ENCODE results near the gene SRRM4.

Gene SRRM4

DNA sequence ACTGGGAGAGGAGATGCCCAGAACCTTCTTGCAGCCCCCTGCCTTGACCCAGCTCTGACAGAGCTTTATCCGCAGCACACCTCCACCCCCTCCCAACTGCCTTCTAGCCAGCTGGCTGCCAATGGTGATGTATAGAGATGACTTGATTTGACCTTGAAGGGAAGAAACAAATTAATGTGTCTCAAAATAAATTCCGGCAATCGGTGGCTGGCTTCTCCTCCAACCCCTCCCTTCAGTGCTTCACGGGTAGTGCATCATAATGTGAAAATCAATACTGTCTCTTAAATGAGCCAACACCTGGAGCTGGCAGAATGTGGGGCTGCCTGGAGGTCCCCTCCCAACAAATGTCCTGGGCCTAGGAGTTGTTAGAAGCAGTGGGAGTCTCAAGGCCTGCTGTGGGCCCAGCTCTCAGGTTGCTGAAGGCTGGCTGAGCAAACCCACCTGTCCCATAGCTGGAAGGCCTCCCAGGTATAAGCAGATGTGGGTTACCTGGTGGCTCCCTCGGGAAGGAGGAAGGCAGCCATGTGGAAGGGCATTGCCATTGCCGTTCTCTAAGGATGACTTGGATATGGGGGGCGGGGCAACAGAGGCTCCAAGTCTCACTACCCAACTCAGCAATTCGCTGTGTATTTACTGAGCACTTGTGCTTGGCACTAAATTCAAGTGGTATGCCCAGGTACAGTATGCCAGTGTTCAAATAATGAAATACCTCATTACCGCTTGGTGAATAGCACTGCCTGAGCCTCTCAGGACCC, 220.6 kb downstream of the SRRM4 start:
- TF ChIP-seq, protein P1, sequence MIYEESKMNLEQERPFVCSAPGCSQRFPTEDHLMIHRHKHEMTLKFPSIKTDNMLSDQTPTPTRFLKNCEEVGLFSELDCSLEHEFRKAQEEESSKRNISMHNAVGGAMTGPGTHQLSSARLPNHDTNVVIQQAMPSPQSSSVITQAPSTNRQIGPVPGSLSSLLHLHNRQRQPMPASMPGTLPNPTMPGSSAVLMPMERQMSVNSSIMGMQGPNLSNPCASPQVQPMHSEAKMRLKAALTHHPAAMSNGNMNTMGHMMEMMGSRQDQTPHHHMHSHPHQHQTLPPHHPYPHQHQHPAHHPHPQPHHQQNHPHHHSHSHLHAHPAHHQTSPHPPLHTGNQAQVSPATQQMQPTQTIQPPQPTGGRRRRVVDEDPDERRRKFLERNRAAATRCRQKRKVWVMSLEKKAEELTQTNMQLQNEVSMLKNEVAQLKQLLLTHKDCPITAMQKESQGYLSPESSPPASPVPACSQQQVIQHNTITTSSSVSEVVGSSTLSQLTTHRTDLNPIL (CRISPR knock-in tag; IDR thresholded peaks at IDR 0.05; ENCODE audit: low read depth): no peak
- TF ChIP-seq, protein P2, sequence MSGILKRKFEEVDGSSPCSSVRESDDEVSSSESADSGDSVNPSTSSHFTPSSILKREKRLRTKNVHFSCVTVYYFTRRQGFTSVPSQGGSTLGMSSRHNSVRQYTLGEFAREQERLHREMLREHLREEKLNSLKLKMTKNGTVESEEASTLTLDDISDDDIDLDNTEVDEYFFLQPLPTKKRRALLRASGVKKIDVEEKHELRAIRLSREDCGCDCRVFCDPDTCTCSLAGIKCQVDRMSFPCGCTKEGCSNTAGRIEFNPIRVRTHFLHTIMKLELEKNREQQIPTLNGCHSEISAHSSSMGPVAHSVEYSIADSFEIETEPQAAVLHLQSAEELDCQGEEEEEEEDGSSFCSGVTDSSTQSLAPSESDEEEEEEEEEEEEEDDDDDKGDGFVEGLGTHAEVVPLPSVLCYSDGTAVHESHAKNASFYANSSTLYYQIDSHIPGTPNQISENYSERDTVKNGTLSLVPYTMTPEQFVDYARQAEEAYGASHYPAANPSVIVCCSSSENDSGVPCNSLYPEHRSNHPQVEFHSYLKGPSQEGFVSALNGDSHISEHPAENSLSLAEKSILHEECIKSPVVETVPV (CRISPR knock-in tag; IDR thresholded peaks at IDR 0.05): no peak
- TF ChIP-seq, protein P3, sequence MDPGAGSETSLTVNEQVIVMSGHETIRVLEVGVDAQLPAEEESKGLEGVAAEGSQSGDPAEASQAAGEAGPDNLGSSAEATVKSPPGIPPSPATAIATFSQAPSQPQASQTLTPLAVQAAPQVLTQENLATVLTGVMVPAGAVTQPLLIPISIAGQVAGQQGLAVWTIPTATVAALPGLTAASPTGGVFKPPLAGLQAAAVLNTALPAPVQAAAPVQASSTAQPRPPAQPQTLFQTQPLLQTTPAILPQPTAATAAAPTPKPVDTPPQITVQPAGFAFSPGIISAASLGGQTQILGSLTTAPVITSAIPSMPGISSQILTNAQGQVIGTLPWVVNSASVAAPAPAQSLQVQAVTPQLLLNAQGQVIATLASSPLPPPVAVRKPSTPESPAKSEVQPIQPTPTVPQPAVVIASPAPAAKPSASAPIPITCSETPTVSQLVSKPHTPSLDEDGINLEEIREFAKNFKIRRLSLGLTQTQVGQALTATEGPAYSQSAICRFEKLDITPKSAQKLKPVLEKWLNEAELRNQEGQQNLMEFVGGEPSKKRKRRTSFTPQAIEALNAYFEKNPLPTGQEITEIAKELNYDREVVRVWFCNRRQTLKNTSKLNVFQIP (CRISPR knock-in tag; IDR thresholded peaks at IDR 0.05; ENCODE audit: borderline replicate concordance, low read depth): no peak
- TF ChIP-seq TCF4 (CRISPR knock-in tag; IDR thresholded peaks at IDR 0.05; ENCODE audit: borderline replicate concordance): no peak
- TF ChIP-seq ZNF8 (CRISPR knock-in tag; IDR thresholded peaks at IDR 0.05): no peak
- TF ChIP-seq, protein P4, sequence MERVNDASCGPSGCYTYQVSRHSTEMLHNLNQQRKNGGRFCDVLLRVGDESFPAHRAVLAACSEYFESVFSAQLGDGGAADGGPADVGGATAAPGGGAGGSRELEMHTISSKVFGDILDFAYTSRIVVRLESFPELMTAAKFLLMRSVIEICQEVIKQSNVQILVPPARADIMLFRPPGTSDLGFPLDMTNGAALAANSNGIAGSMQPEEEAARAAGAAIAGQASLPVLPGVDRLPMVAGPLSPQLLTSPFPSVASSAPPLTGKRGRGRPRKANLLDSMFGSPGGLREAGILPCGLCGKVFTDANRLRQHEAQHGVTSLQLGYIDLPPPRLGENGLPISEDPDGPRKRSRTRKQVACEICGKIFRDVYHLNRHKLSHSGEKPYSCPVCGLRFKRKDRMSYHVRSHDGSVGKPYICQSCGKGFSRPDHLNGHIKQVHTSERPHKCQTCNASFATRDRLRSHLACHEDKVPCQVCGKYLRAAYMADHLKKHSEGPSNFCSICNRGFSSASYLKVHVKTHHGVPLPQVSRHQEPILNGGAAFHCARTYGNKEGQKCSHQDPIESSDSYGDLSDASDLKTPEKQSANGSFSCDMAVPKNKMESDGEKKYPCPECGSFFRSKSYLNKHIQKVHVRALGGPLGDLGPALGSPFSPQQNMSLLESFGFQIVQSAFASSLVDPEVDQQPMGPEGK (CRISPR knock-in tag; IDR thresholded peaks at IDR 0.05; ENCODE audit: borderline replicate concordance): no peak
- TF ChIP-seq GLIS3 (CRISPR knock-in tag; IDR thresholded peaks at IDR 0.05): no peak
- TF ChIP-seq ZFP30 (CRISPR knock-in tag; IDR thresholded peaks at IDR 0.05): no peak
- no peak for TF ChIP-seq OSR1 (CRISPR knock-in tag; IDR thresholded peaks at IDR 0.05)
- no peak for TF ChIP-seq PPARA (CRISPR knock-in tag; IDR thresholded peaks at IDR 0.05; ENCODE audit: borderline replicate concordance)
- TF ChIP-seq ESRRG (CRISPR knock-in tag; IDR thresholded peaks at IDR 0.05): no peak
- TF ChIP-seq TOX (CRISPR knock-in tag; IDR thresholded peaks at IDR 0.05; ENCODE audit: borderline replicate concordance): no peak
- no peak for TF ChIP-seq ZNF565 (CRISPR knock-in tag; conservative IDR thresholded peaks at IDR 0.05; ENCODE audit: low read depth)
- TF ChIP-seq, protein P5, sequence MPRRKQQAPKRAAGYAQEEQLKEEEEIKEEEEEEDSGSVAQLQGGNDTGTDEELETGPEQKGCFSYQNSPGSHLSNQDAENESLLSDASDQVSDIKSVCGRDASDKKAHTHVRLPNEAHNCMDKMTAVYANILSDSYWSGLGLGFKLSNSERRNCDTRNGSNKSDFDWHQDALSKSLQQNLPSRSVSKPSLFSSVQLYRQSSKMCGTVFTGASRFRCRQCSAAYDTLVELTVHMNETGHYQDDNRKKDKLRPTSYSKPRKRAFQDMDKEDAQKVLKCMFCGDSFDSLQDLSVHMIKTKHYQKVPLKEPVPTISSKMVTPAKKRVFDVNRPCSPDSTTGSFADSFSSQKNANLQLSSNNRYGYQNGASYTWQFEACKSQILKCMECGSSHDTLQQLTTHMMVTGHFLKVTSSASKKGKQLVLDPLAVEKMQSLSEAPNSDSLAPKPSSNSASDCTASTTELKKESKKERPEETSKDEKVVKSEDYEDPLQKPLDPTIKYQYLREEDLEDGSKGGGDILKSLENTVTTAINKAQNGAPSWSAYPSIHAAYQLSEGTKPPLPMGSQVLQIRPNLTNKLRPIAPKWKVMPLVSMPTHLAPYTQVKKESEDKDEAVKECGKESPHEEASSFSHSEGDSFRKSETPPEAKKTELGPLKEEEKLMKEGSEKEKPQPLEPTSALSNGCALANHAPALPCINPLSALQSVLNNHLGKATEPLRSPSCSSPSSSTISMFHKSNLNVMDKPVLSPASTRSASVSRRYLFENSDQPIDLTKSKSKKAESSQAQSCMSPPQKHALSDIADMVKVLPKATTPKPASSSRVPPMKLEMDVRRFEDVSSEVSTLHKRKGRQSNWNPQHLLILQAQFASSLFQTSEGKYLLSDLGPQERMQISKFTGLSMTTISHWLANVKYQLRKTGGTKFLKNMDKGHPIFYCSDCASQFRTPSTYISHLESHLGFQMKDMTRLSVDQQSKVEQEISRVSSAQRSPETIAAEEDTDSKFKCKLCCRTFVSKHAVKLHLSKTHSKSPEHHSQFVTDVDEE (CRISPR knock-in tag; IDR thresholded peaks at IDR 0.05): no peak
- TF ChIP-seq ISL1 (CRISPR knock-in tag; IDR thresholded peaks at IDR 0.05): no peak
- no peak for TF ChIP-seq SNAI2 (CRISPR knock-in tag; IDR thresholded peaks at IDR 0.05)
- ATAC-seq: no peak

DNA sequence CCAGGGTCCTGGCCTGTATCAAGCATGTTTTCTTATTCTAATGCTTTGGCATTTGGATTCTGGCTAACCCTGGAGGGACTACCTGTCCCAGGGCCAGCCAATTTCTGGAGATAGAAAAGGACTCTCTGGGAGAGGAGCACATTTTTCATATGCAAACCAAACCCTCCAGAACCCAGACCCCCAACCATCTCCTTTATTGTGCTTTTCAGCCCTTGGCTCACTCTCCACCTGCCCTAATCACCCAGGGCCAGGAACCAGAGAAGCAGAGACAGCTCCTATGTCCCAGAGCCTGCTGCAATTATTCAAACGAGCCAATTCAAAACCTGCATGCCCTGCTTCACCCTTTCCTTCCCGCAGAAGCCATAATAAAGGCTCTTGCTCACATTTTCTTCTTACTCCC, 221.2 kb downstream of the SRRM4 start:
- ATAC-seq: no peak
- TF ChIP-seq TOX (CRISPR knock-in tag; IDR thresholded peaks at IDR 0.05; ENCODE audit: borderline replicate concordance): no peak

DNA sequence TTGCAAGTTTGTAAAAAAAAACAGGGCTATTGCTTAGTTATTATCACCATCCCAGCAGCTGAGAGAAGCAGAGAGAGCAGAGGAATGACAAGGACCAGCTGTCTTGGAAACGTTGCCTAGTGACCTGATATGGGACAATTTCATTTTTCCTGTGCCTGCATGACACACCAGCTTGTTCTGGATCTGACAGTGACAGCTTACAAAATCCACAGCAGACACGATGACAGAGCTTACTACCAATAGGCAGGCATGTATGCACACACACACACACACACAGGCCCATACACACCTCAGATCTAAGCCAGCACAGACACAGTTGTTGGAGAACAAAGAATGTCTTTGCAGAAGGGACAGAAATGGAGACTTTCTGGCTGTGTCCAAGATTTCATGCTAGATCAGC, 222.8 kb downstream of the SRRM4 start:
- TF ChIP-seq, protein P4 (CRISPR knock-in tag; IDR thresholded peaks at IDR 0.05; ENCODE audit: borderline replicate concordance): no peak
- no peak for TF ChIP-seq BACH2 (CRISPR knock-in tag; IDR thresholded peaks at IDR 0.05; ENCODE audit: borderline replicate concordance)
- TF ChIP-seq ZC3H10 (CRISPR knock-in tag; IDR thresholded peaks at IDR 0.05): no peak
- no peak for TF ChIP-seq ZNF70 (CRISPR knock-in tag; IDR thresholded peaks at IDR 0.05)
- ATAC-seq: no peak

Data from SK-N-SH treated with all-trans-retinoic acid at 6 μM for 48 hours (cell line).